Stomach (tissue), 9 donors: ENCODE results near the gene DIPK1B. TPM values are rescaled to one million over a fixed set of nuclear protein-coding genes. Genes with fewer than 3 reads are reported as not detected.

Experiments
- DNase-seq, 2 donors: peaks; one replicate each; pipeline versions ENCODE4 v3.0.0 to v3.0.0-alpha.2; 2013 to 2019
- H3K27ac ChIP-seq, 5 donors: fragments of 200-600 bp in 4 of 5; sonication (generic) in 4 of 5; one replicate each; pipeline ENCODE4 v1.5.1; 2013 to 2019; ENCODE audit warnings: mild to moderate bottlenecking in 1 of 5, moderate library complexity in 1 of 5
- H3K27me3 ChIP-seq, 3 donors: fragments of 200-600 bp; sonication (generic); one replicate each; pipeline ENCODE4 v1.5.1; 2017 to 2019; ENCODE audit warnings: mixed run types in 1 of 3
- H3K36me3 ChIP-seq, 4 donors: fragments of 200-600 bp; sonication (generic); 1 replicate in 3 of 4; 2 replicates in 1 of 4; pipeline ENCODE4 v1.5.1; 2016 to 2019
- H3K4me1 ChIP-seq, 4 donors: fragments of 200-600 bp; sonication (generic); one replicate each; pipeline ENCODE4 v1.5.1; 2016 to 2019
- H3K4me3 ChIP-seq, 4 donors: fragments of 200-600 bp; sonication (generic) in 3 of 4; one replicate each; pipeline ENCODE4 v1.5.1; 2016 to 2019; ENCODE audit warnings: mild to moderate bottlenecking in 1 of 4
- H3K9me3 ChIP-seq, 4 donors: fragments of 200-600 bp; sonication (generic); one replicate each; pipeline ENCODE4 v1.5.1; 2016 to 2019
- CTCF ChIP-seq, 7 experiments: fragments of 450-650 bp in 4 of 7; fragments of 200-600 bp in 3 of 7; sonication (generic) in 3 of 7; IDR thresholded peaks; one replicate each; pipeline ENCODE4 v1.5.1; 2016 to 2019; ENCODE audit warnings: antibody characterized with exemption in 7 of 7, control low read depth in 2 of 7, mild to moderate bottlenecking in 1 of 7
- EP300 ChIP-seq: sonication (generic); formaldehyde crosslinking; IDR thresholded peaks from one replicate; pipeline ENCODE4 v1.6.1; 2017; ENCODE audit warnings: antibody characterized with exemption
- POLR2A ChIP-seq, 4 donors: fragments of 450-650 bp; IDR thresholded peaks; one replicate each; pipeline ENCODE4 v1.6.1; 2016; ENCODE audit warnings: antibody characterized with exemption in 4 of 4, control low read depth in 2 of 4, mild to moderate bottlenecking in 1 of 4, moderate library complexity in 1 of 4
- POLR2AphosphoS5 ChIP-seq, 3 donors: sonication (generic); formaldehyde crosslinking; IDR thresholded peaks; one replicate each; pipeline ENCODE4 v1.6.1; 2016; ENCODE audit warnings: antibody characterized with exemption in 3 of 3
- WGBS, 5 donors: extraction: QIAGEN DNeasy Blood & Tissue Kit in 3 of 5; methylation state at CpG; one replicate each; pipeline versions ENCODE4 v1.1.5 to v1.1.7; 2013 to 2018; 5-methylcytosine and 5-hydroxymethylcytosine counted together
- intact Hi-C: fragments of 100-400 bp; cut with DNase I; formaldehyde crosslinking; loops from one replicate; pipeline ENCODE4 v1.15.1; 2023; ENCODE audit warnings: low total_unique reads
- polyA plus RNA-seq, 3 donors: library from polyadenylated mRNA; stranded (reverse); fragments of 200-250 nt; gene quantifications; one replicate each; pipeline ENCODE4 v1.2.3, GENCODE V29; 2013
- total RNA-seq, 5 donors: library from RNA; depleted of rRNA; stranded (reverse); fragments of >200 nt; gene quantifications; one replicate each; pipeline versions ENCODE4 v1.1.0 to v1.2.3, GENCODE V29; 2014 to 2016
- donor health status: healthy with polysubstance abuse.
- donor health status: Bipolar disorder and iron deficiency.
- donor health status: healthy.

Gene DIPK1B
- total and polyA plus RNA-seq, 8 donors = 0.45 to 10.4 (median 4.0) TPM; not detected in 1

- WGBS, 5 donors = 89 to 94% (median 91%) methylated on average over 11 to 20 of the region's 20 CpGs
- H3K36me3 ChIP-seq = no peaks in the 10 kb centered on the region
- DNase-seq = no peak
Measured at GRCh38 chr9:136757328-136757727, 45.0 kb downstream of the DIPK1B start.

GRCh38 chr9:136757751-136758140 is 45.4 kb downstream of the DIPK1B start:
- DNase-seq = no peak
- WGBS, 5 donors = 80 to 89% (median 87%) methylated on average over 6 to 20 of the region's 20 CpGs

More at GRCh38 chr9:136757328-136757727, 45.0 kb downstream of the DIPK1B start:
- peaks cover 0 to 36% (median 0%) of the 10 kb centered on the region in 3 donors for H3K27me3 ChIP-seq
- peaks cover 0 to 6% (median 2%) of the 10 kb centered on the region in 4 donors for H3K4me1 ChIP-seq
- H3K9me3 ChIP-seq = peaks cover 0 to 18% (median under 1%) of the 10 kb centered on the region in 4 donors
- TF ChIP-seq POLR2AphosphoS5 (IDR thresholded peaks at IDR 0.05) (no peak), POLR2A (IDR thresholded peaks at IDR 0.05) (no peak), EP300 (no peak), CTCF (IDR thresholded peaks at IDR 0.05) (no peak)
- H3K4me3 ChIP-seq = no peak overlapping the region
- intact Hi-C loops = no loop called here
- no peak overlapping the region for H3K27ac ChIP-seq

GRCh38 chr9:136759001-136759400 is 46.6 kb downstream of the DIPK1B start:
- no peaks in the 10 kb centered on the region for H3K36me3 ChIP-seq
- H3K27ac ChIP-seq = no peak overlapping the region
- peaks cover 0 to 11% (median 0%) of the 10 kb centered on the region in 4 donors for H3K9me3 ChIP-seq
- TF ChIP-seq POLR2A (IDR thresholded peaks at IDR 0.05) (no peak), POLR2AphosphoS5 (IDR thresholded peaks at IDR 0.05) (no peak), EP300 (no peak), CTCF (IDR thresholded peaks at IDR 0.05) (no peak)
- H3K4me3 ChIP-seq = no peak overlapping the region
- peaks cover 0 to 53% (median 11%) of the 10 kb centered on the region in 3 donors for H3K27me3 ChIP-seq
- peaks cover 0 to 16% (median 12%) of the 10 kb centered on the region in 4 donors for H3K4me1 ChIP-seq
- DNase-seq = no peak
- WGBS, 5 donors = 74 to 100% (median 81%) methylated on average over 1 to 9 of the region's 9 CpGs
- intact Hi-C loops = no loop called here

More at GRCh38 chr9:136757751-136758140, 45.4 kb downstream of the DIPK1B start:
- Histone ChIP-seq H3K4me1 (peaks cover 0 to 6% (median 3%) of the 10 kb centered on the region in 4 donors), H3K27ac (no peak overlapping the region), H3K27me3 (peaks cover 0 to 40% (median 0%) of the 10 kb centered on the region in 3 donors), H3K36me3 (no peaks in the 10 kb centered on the region), H3K9me3 (peaks cover 0 to 18% (median 0%) of the 10 kb centered on the region in 4 donors), H3K4me3 (no peak overlapping the region)
- intact Hi-C loops = no loop called here
- TF ChIP-seq CTCF (IDR thresholded peaks at IDR 0.05) (no peak), POLR2AphosphoS5 (IDR thresholded peaks at IDR 0.05) (no peak), POLR2A (IDR thresholded peaks at IDR 0.05) (no peak), EP300 (no peak)

GRCh38 chr9:136759436-136760325 is 47.3 kb downstream of the DIPK1B start:
- intact Hi-C loops = no loop called here
- Histone ChIP-seq H3K9me3 (peaks cover 0 to 11% (median 0%) of the 10 kb centered on the region in 4 donors), H3K4me1 (peaks cover 0 to 16% (median 12%) of the 10 kb centered on the region in 4 donors), H3K4me3 (no peak overlapping the region), H3K27me3 (peaks cover 0 to 58% (median 12%) of the 10 kb centered on the region in 3 donors), H3K27ac (no peak overlapping the region), H3K36me3 (no peaks in the 10 kb centered on the region)
- DNase-seq = no peak
- TF ChIP-seq EP300 (no peak), CTCF (IDR thresholded peaks at IDR 0.05) (no peak), POLR2A (IDR thresholded peaks at IDR 0.05) (no peak)
- 77 to 85% (median 84%) methylated on average over 15 to 27 of the region's 27 CpGs for WGBS, 5 donors
